GM12878 (cell line): ENCODE data around the gene INO80. TPM values are rescaled to one million over a fixed set of nuclear protein-coding genes. Genes with fewer than 3 reads are reported as not detected.

Experiments
- ATAC-seq: fragments of 200-7000 bp; cut with Tn5 transposase; 3 replicates; pipeline ENCODE4 v1.9.1; 2020; ENCODE audit warnings: mild to moderate bottlenecking, moderate library complexity
- BruUV-seq: library from RNA; stranded (reverse); fragments of 400-500 nt; replicated peaks from 2 replicates; lab custom pipeline; 2021; lab: Mats Ljungman, UMichigan
- CTCF ChIA-PET: fragments of 300-600 bp; sonication (Branson Sonifier 250); formaldehyde crosslinking; extraction: SDS; loops from one replicate; lab custom pipeline; 2021; ENCODE audit warnings: inconsistent platforms; lab: Yijun Ruan, JAX
- POLR2A ChIA-PET: fragments of 350-600 bp; formaldehyde crosslinking; extraction: SDS; loops from one replicate; lab custom pipeline; 2021; ENCODE audit warnings: inconsistent platforms; lab: Charles Lee
- RAD21 ChIA-PET: fragments of 300-600 bp; sonication (Branson Sonifier 250); formaldehyde crosslinking; loops from one replicate; lab custom pipeline; 2023; ENCODE audit warnings: antibody characterized with exemption; ENCODE audit not compliant: unreplicated experiment; lab: Charles Lee
- SMC1A ChIA-PET: fragments of 300-600 bp; sonication (Branson Sonifier 250); formaldehyde crosslinking; loops from one replicate; lab custom pipeline; 2023; ENCODE audit not compliant: unreplicated experiment, uncharacterized antibody; lab: Charles Lee
- DNase-seq: peaks from one replicate; pipeline ENCODE4 v3.0.0-alpha.2; 2011; ENCODE audit warnings: low read depth, low spot score
- FAIRE-seq: peaks from 3 replicates; lab custom pipeline; 2011; peaks lifted over from hg19 to GRCh38; lab: Jason Lieb, UNC
- H2AFZ ChIP-seq: 2 replicates; pipeline ENCODE4 v1.6.0; 2011; ENCODE audit warnings: low read depth, low read length, control low read depth; ENCODE audit not compliant: control insufficient read depth
- H3K27ac ChIP-seq: 2 replicates; pipeline ENCODE4 v1.5.1; 2011; ENCODE audit warnings: control low read depth; ENCODE audit not compliant: control insufficient read depth, insufficient read depth
- H3K27me3 ChIP-seq, 2 experiments: replicated peaks in 1 of 2; 2 replicates each; pipeline versions ENCODE4 v1.6.0 to v1.6.1; 2011; ENCODE audit warnings: low read length in 1 of 2; ENCODE audit not compliant: control insufficient read depth in 2 of 2, insufficient read depth in 2 of 2
- H3K36me3 ChIP-seq, 2 experiments: 2 replicates each; pipeline ENCODE4 v1.5.1; 2011; ENCODE audit warnings: low read length in 1 of 2; ENCODE audit not compliant: control insufficient read depth in 2 of 2, insufficient read depth in 2 of 2
- H3K4me1 ChIP-seq: 2 replicates; pipeline ENCODE4 v1.6.1; 2011; ENCODE audit warnings: mild to moderate bottlenecking, low read length, moderate library complexity, mixed read lengths; ENCODE audit not compliant: control insufficient read depth, insufficient read depth
- H3K4me2 ChIP-seq: 2 replicates; pipeline ENCODE4 v1.6.0; 2011; ENCODE audit warnings: control low read depth; ENCODE audit not compliant: control insufficient read depth, insufficient read depth
- H3K4me3 ChIP-seq: fragments of 200-600 bp; sonication (generic); 2 replicates; pipeline ENCODE4 v1.5.1; 2016
- H3K79me2 ChIP-seq: 2 replicates; pipeline ENCODE4 v1.6.0; 2011; ENCODE audit warnings: low read length; ENCODE audit not compliant: control insufficient read depth, insufficient read depth
- H3K9ac ChIP-seq: 2 replicates; pipeline ENCODE4 v1.8.0; 2011; ENCODE audit warnings: low read length, control low read depth, mixed read lengths; ENCODE audit not compliant: control insufficient read depth, insufficient read depth
- H3K9me3 ChIP-seq: replicated peaks from 3 replicates; pipeline ENCODE4 v1.5.1; 2011; ENCODE audit warnings: mild to moderate bottlenecking, low read length; ENCODE audit not compliant: control insufficient read depth, insufficient read depth
- H4K20me1 ChIP-seq: 2 replicates; pipeline ENCODE4 v1.6.0; 2011; ENCODE audit not compliant: control insufficient read depth, insufficient read depth
- CHD2 ChIP-seq: IDR thresholded peaks from 2 replicates; pipeline ENCODE4 v1.6.1; 2011; ENCODE audit warnings: low read depth, low read length, improper control_type of control experiment, borderline replicate concordance
- CREB1 ChIP-seq: IDR thresholded peaks from 2 replicates; pipeline ENCODE4 v1.6.1; 2012; ENCODE audit warnings: low read depth, mild to moderate bottlenecking, inconsistent platforms
- EZH2 ChIP-seq: IDR thresholded peaks from 2 replicates; pipeline ENCODE4 v1.6.1; 2012; ENCODE audit warnings: low read depth, mild to moderate bottlenecking, control low read depth, inconsistent platforms, low read length, borderline replicate concordance; ENCODE audit not compliant: control insufficient read depth
- RELB ChIP-seq: fragments of 450-650 bp; IDR thresholded peaks from 2 replicates; pipeline ENCODE4 v1.6.1; 2017; ENCODE audit warnings: low read depth, mild to moderate bottlenecking, moderate library complexity
- WGBS: methylation state at CpG from one replicate; pipeline ENCODE4 v1.1.6; 2016; ENCODE audit warnings: low lambda C conversion rate; ENCODE audit not compliant: insufficient replicate concordance, insufficient coverage; ENCODE audit errors: missing lambda C conversion rate; 5-methylcytosine and 5-hydroxymethylcytosine counted together
- in situ Hi-C: fragments of 300-500 bp; cut with MboI; formaldehyde crosslinking; loops from 9 replicates; pipeline ENCODE4 v1.14.3; 2018; ENCODE audit warnings: mixed read lengths
- intact Hi-C: fragments of 100-400 bp; cut with micrococcal nuclease; formaldehyde crosslinking; loops from one replicate; pipeline ENCODE4 v1.14.2; 2022; ENCODE audit not compliant: unreplicated experiment
- polyA plus RNA-seq, 11 experiments: library from polyadenylated mRNA; depleted of rRNA in 4 of 11; unstranded in 6 of 11; stranded (reverse) in 5 of 11; fragments of >200 nt; fragmentation: Nextera tagmentation in 4 of 11; fragmentation: Illumina TruSeq in 1 of 11; extraction: Ambion mirVana in 4 of 11; extraction: Trizol in 1 of 11; gene quantifications; 1 replicate in 1 of 11; 2 replicates in 10 of 11; pipeline versions ENCODE4 v1.2.1 to v1.2.3, GENCODE V29; 2011 to 2016; ENCODE audit warnings: inconsistent platforms in 2 of 11, missing spikeins in 2 of 11, low read depth in 1 of 11
- total RNA-seq, 4 experiments: library from RNA; depleted of rRNA in 3 of 4; stranded (reverse); fragments of >200 nt in 3 of 4; fragmentation: Illumina TruSeq in 1 of 4; extraction: Trizol in 1 of 4; gene quantifications; 2 replicates each; pipeline versions ENCODE4 v1.2.1 to v1.2.3, GENCODE V29; 2013 to 2021

Gene INO80
- total and polyA plus RNA-seq, 10 of the 15 experiments (the other 5 are each of a cell fraction or from before 2014, with no cell fraction given): 4.5 to 25.0 (median 14.2) TPM

DNA sequence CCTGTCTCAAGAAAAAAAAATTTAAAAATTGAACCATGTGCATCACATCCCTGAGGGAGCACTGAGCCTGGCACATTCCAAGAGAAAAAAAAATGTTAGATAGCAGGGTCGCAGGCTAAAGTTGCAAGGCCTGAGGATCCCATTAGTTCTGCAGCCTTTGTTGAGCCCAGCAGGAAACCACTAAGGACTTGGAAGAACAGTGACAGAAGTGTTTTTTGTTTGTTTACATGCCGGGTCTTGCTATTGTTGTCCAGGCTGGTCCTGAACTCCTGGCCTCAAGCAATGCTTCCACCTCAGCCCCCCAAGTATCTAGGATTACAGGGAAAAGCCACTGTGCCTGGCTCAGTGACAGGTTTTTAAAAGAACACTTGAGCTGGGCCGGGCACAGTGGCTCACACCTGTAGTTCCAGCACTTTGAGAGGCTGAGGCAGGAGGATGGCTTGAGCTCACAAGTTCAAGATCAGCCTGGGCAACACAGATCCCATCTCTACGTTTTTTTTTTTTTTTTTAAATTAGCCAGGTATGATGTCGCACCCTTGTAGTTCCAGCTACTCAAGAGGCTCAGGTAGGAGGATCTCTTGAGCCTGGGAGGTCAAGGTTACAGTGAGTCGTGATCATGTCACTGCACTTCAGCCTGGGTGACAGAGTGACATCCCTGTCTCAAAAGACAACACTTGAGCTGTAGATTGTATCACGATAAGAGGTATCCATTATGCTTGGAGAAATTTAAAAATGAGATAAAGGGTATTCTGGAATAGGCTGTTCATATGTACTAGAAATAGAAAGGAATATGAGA is 147.6 kb downstream of the INO80 start (continued):
- no peak for TF ChIP-seq CHD2
- TF ChIP-seq RELB: no peak

DNA sequence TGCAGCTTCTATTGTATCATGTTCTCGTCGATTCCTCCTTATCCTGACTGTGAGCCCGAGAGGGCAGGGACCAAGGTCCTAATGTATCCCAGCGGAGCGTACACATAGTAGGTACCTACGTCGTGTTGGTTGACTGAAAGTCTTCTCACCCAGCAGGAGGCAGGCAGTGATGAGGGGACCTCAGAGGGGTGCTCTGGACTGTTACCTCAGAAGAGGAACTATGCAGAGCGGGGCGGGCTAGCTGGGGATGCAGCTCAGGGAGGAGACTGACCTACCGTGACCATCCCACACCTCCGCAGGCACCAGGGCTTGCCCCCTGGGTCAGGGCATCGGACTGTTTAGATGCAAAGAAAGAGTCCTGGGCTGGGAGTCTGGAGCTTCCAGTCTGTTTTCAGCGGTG is 151.4 kb downstream of the INO80 start:
- FAIRE-seq (no peak), ATAC-seq (peak; percentile 56), DNase-seq (no peak)
- Histone ChIP-seq H3K36me3 (no peaks in the 10 kb centered on the region), H3K4me2 (no peak overlapping the region), H3K9ac (no peak overlapping the region), H3K9me3 (no peaks in the 10 kb centered on the region), H3K4me3 (no peak overlapping the region), H3K4me1 (no peaks in the 10 kb centered on the region), H2AFZ (no peak overlapping the region), H4K20me1 (no peaks in the 10 kb centered on the region), H3K27me3 (no peaks in the 10 kb centered on the region; a peak in 1 of 4 replicates), H3K79me2 (no peaks in the 10 kb centered on the region), H3K27ac (no peak overlapping the region)
- RAD21 ChIA-PET: no interaction called here
- SMC1A ChIA-PET: interaction anchor here (1.2 to 1.4 kb wide), 4 partner anchors 11 to 58 kb away, joined by 3 to 6 read pairs (median 3); no protein-coding TSS in a partner anchor
- no peak for TF ChIP-seq CREB1
- no peak for TF ChIP-seq EZH2
- in situ Hi-C loops (no loop called here), intact Hi-C loops (no loop called here)
- CTCF ChIA-PET: interaction anchor here (0.8 to 2.1 kb wide), 5 partner anchors 9 to 106 kb away, joined by 3 to 7 read pairs (median 3); partner anchors contain the start of gene CHAC1
- POLR2A ChIA-PET: interaction anchor here (0.6 kb wide), 1 partner anchor 424 kb away, joined by 3 read pairs; no protein-coding TSS in a partner anchor
- 52% methylated on average over 13 of the region's 13 CpGs for WGBS
- BruUV-seq: no TSS peak
